Panc1 (cell line): ENCODE results near the gene NCOA5.

Source experiments
- POLR2AphosphoS5 ChIP-seq: IDR thresholded peaks from 2 replicates; pipeline ENCODE4 v1.6.1; 2012; ENCODE audit warnings: mild to moderate bottlenecking, low read depth, low read length, moderate library complexity
- SIN3A ChIP-seq: IDR thresholded peaks from 2 replicates; pipeline ENCODE4 v1.6.1; 2012; ENCODE audit warnings: low read depth, mild to moderate bottlenecking, low read length, moderate library complexity, borderline replicate concordance; ENCODE audit not compliant: insufficient read depth
- TCF7L2 ChIP-seq: IDR thresholded peaks from 2 replicates; pipeline ENCODE4 v1.6.1; 2011; ENCODE audit warnings: mild to moderate bottlenecking, low read depth, low read length, inconsistent platforms
- TF ChIP-seq, protein P1 (sequence below): fragments of 450-650 bp; IDR thresholded peaks from 2 replicates; pipeline ENCODE4 v1.5.1; 2017; ENCODE audit warnings: mild to moderate bottlenecking
- TF ChIP-seq, protein P2 (sequence below), 2 experiments: IDR thresholded peaks; 2 replicates each; pipeline ENCODE4 v1.6.1; 2011 to 2012; ENCODE audit warnings: low read depth in 2 of 2, control low read depth in 1 of 2, low read length in 1 of 2, mild to moderate bottlenecking in 1 of 2, moderate library complexity in 1 of 2; ENCODE audit not compliant: insufficient read depth in 1 of 2

DNA sequence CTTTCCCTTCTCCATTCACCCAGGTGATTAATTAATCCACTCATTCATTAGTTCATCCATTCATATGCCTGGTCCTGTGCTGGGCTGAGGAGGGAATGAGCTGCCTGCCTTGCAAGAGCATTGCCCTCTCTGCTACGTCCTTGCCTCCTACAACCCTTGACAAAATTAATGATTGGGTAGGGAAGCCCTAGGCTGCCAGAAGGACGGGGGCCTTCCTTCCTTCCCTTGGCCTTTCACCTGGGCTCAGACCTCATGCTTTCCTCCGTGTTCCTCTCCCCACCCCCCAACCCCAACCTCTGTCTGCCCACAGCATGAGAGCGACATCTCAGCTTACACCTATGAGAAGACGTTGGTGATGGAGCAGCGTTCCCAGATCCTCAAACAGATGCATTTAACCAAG is 35.2 kb downstream of the NCOA5 start:
- TF ChIP-seq TCF7L2: no peak
- TF ChIP-seq, protein P1, sequence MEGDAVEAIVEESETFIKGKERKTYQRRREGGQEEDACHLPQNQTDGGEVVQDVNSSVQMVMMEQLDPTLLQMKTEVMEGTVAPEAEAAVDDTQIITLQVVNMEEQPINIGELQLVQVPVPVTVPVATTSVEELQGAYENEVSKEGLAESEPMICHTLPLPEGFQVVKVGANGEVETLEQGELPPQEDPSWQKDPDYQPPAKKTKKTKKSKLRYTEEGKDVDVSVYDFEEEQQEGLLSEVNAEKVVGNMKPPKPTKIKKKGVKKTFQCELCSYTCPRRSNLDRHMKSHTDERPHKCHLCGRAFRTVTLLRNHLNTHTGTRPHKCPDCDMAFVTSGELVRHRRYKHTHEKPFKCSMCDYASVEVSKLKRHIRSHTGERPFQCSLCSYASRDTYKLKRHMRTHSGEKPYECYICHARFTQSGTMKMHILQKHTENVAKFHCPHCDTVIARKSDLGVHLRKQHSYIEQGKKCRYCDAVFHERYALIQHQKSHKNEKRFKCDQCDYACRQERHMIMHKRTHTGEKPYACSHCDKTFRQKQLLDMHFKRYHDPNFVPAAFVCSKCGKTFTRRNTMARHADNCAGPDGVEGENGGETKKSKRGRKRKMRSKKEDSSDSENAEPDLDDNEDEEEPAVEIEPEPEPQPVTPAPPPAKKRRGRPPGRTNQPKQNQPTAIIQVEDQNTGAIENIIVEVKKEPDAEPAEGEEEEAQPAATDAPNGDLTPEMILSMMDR: no peak
- TF ChIP-seq SIN3A: no peak
- TF ChIP-seq, protein P2, sequence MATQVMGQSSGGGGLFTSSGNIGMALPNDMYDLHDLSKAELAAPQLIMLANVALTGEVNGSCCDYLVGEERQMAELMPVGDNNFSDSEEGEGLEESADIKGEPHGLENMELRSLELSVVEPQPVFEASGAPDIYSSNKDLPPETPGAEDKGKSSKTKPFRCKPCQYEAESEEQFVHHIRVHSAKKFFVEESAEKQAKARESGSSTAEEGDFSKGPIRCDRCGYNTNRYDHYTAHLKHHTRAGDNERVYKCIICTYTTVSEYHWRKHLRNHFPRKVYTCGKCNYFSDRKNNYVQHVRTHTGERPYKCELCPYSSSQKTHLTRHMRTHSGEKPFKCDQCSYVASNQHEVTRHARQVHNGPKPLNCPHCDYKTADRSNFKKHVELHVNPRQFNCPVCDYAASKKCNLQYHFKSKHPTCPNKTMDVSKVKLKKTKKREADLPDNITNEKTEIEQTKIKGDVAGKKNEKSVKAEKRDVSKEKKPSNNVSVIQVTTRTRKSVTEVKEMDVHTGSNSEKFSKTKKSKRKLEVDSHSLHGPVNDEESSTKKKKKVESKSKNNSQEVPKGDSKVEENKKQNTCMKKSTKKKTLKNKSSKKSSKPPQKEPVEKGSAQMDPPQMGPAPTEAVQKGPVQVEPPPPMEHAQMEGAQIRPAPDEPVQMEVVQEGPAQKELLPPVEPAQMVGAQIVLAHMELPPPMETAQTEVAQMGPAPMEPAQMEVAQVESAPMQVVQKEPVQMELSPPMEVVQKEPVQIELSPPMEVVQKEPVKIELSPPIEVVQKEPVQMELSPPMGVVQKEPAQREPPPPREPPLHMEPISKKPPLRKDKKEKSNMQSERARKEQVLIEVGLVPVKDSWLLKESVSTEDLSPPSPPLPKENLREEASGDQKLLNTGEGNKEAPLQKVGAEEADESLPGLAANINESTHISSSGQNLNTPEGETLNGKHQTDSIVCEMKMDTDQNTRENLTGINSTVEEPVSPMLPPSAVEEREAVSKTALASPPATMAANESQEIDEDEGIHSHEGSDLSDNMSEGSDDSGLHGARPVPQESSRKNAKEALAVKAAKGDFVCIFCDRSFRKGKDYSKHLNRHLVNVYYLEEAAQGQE (IDR thresholded peaks at IDR 0.05; ENCODE audit: insufficient read depth in 1 of 2, low read depth in 2 of 2, low read length in 1 of 2): no peak
- TF ChIP-seq POLR2AphosphoS5: no peak
